Astrocyte (in vitro differentiated cells and primary cell): ENCODE results near the gene ZNRF4. TPM values are rescaled to one million over a fixed set of nuclear protein-coding genes. Genes with fewer than 3 reads are reported as not detected.
"Not testable (repeated sequence)": the region's sequence is repeated elsewhere in the genome, so short reads cannot be mapped to it uniquely, and the experiment has no call there.

Experiments
- DNase-seq: peaks from one replicate; pipeline ENCODE4 v3.0.0-alpha.2; 2010; ENCODE audit warnings: low read depth
- FAIRE-seq: peaks from 2 replicates; lab custom pipeline; 2011; peaks lifted over from hg19 to GRCh38; lab: Jason Lieb, UNC
- H2AFZ ChIP-seq: 2 replicates; pipeline ENCODE4 v1.6.0; 2012; ENCODE audit warnings: low read depth, low read length, inconsistent platforms
- H3K27ac ChIP-seq: 2 replicates; pipeline ENCODE4 v1.5.1; 2011; ENCODE audit warnings: low read depth, low read length, inconsistent platforms
- H3K27me3 ChIP-seq: 2 replicates; pipeline ENCODE4 v1.6.0; 2011; ENCODE audit warnings: low read length, inconsistent platforms; ENCODE audit not compliant: insufficient read depth
- H3K36me3 ChIP-seq: 2 replicates; pipeline ENCODE4 v1.5.1; 2011; ENCODE audit warnings: low read length, inconsistent platforms; ENCODE audit not compliant: insufficient read depth
- H3K4me1 ChIP-seq: 2 replicates; pipeline ENCODE4 v1.5.1; 2011; ENCODE audit warnings: low read length, inconsistent platforms; ENCODE audit not compliant: insufficient read depth
- H3K4me2 ChIP-seq: 2 replicates; pipeline ENCODE4 v1.6.0; 2012; ENCODE audit warnings: low read length, inconsistent platforms
- H3K4me3 ChIP-seq: 2 replicates; pipeline ENCODE4 v1.5.1; 2011; ENCODE audit warnings: low read depth, mild to moderate bottlenecking, low read length, inconsistent platforms; ENCODE audit not compliant: insufficient read depth
- H3K79me2 ChIP-seq: 2 replicates; pipeline ENCODE4 v1.6.0; 2012; ENCODE audit warnings: mild to moderate bottlenecking, low read length, inconsistent platforms; ENCODE audit not compliant: insufficient read depth
- H3K9ac ChIP-seq: 2 replicates; pipeline ENCODE4 v1.6.0; 2012; ENCODE audit warnings: mild to moderate bottlenecking, low read length, inconsistent platforms
- H3K9me3 ChIP-seq: 2 replicates; pipeline ENCODE4 v1.5.1; 2012; ENCODE audit warnings: low read depth, mild to moderate bottlenecking, low read length, inconsistent platforms; ENCODE audit not compliant: insufficient read depth
- H4K20me1 ChIP-seq: 2 replicates; pipeline ENCODE4 v1.6.0; 2012; ENCODE audit warnings: low read length, inconsistent platforms; ENCODE audit not compliant: insufficient read depth
- H3K27ac Mint-ChIP-seq: one replicate; pipeline ENCODE4 v1.8.0; 2021; ENCODE audit warnings: mild to moderate bottlenecking, mixed read lengths; ENCODE audit not compliant: unreplicated experiment
- H3K27me3 Mint-ChIP-seq: one replicate; pipeline ENCODE4 v1.8.0; 2021; ENCODE audit warnings: low read depth, mixed read lengths; ENCODE audit not compliant: unreplicated experiment
- H3K36me3 Mint-ChIP-seq: one replicate; pipeline ENCODE4 v1.8.0; 2021; ENCODE audit warnings: low read depth, mixed read lengths; ENCODE audit not compliant: unreplicated experiment
- H3K4me1 Mint-ChIP-seq: one replicate; pipeline ENCODE4 v1.8.0; 2021; ENCODE audit warnings: low read depth, mixed read lengths; ENCODE audit not compliant: unreplicated experiment
- H3K4me3 Mint-ChIP-seq: one replicate; pipeline ENCODE4 v1.8.0; 2021; ENCODE audit warnings: mild to moderate bottlenecking, moderate library complexity, mixed read lengths; ENCODE audit not compliant: unreplicated experiment
- H3K9me3 Mint-ChIP-seq: one replicate; pipeline ENCODE4 v1.8.0; 2021; ENCODE audit warnings: mild to moderate bottlenecking, mixed read lengths; ENCODE audit not compliant: unreplicated experiment
- EZH2 ChIP-seq: IDR thresholded peaks from 2 replicates; pipeline ENCODE4 v1.6.1; 2012; ENCODE audit warnings: mild to moderate bottlenecking, low read length, inconsistent platforms; ENCODE audit not compliant: insufficient read depth
- total RNA-seq: library from RNA; stranded (reverse); gene quantifications from 2 replicates; pipeline ENCODE4 v1.2.1, GENCODE V29; 2021
- TF ChIP-seq, protein P1 (sequence below): IDR thresholded peaks from 2 replicates; pipeline ENCODE4 v1.5.1; 2011; ENCODE audit warnings: low read depth, mild to moderate bottlenecking, inconsistent platforms, low read length, moderate library complexity; ENCODE audit not compliant: insufficient read depth

ZNRF4 gene
- total RNA-seq, 1 donor from 2014 or later: not detected

DNA sequence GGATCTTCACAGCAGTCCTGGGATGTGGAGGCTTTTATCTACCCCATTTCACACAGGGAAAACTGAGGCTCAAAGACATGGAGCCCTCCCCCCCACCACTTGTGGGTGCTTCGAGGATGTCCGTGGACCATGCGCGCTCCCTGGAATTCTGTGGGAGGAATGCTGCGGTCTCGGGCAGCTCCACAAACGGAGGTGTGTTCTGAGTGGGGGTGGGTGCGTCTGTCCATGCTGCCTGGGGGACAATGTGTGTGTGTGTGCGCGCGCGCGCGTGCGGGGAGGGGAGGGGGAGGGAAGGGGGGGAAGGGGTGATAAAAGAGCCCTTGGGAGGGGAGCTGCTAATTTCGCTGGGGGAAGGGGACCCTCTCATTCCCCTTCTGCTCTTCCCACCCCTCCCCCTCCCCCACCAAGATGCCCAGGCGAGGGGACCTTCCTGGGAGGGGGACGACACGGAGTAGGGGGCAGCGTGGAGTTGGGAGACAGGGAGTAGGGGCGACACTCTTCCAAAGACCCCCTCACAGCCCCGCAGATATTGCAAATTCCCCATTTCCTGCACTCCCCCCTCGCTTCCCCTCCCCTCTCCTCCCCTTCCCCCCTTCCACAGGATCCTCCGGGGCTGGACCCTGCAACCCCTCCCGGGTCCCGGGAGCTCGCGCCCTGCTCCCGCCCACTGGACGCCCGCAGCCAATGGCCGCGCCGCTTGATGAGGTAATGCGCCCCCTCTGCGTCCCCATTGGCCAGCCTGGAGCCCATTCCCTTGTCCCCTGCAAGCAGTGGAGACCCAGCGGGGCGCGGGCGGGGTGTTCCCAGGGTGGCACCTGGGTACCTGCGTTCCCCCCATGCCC, 18.9 kb upstream of the ZNRF4 start:
- Histone ChIP-seq H3K27me3 (no peaks in the 10 kb centered on the region), H3K4me2 (peak overlapping the region; percentile 92), H3K27ac (peak overlapping the region; percentile 85), H4K20me1 (no peaks in the 10 kb centered on the region), H3K36me3 (no peaks in the 10 kb centered on the region), H2AFZ (peak overlapping the region; percentile 84), H3K9ac (peak overlapping the region; percentile 79), H3K79me2 (no peaks in the 10 kb centered on the region), H3K9me3 (no peaks in the 10 kb centered on the region), H3K4me1 (peaks cover 26% of the 10 kb centered on the region), H3K4me3 (peak overlapping the region; percentile 29)
- TF ChIP-seq, protein P1, sequence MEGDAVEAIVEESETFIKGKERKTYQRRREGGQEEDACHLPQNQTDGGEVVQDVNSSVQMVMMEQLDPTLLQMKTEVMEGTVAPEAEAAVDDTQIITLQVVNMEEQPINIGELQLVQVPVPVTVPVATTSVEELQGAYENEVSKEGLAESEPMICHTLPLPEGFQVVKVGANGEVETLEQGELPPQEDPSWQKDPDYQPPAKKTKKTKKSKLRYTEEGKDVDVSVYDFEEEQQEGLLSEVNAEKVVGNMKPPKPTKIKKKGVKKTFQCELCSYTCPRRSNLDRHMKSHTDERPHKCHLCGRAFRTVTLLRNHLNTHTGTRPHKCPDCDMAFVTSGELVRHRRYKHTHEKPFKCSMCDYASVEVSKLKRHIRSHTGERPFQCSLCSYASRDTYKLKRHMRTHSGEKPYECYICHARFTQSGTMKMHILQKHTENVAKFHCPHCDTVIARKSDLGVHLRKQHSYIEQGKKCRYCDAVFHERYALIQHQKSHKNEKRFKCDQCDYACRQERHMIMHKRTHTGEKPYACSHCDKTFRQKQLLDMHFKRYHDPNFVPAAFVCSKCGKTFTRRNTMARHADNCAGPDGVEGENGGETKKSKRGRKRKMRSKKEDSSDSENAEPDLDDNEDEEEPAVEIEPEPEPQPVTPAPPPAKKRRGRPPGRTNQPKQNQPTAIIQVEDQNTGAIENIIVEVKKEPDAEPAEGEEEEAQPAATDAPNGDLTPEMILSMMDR: no peak
- no peak for TF ChIP-seq EZH2
- no peak for FAIRE-seq
- no peaks in the 10 kb centered on the region for H3K36me3 Mint-ChIP-seq
- H3K27me3 Mint-ChIP-seq: peaks cover 4% of the 10 kb centered on the region
- H3K27ac Mint-ChIP-seq: peak overlapping the region; percentile 99
- no peaks in the 10 kb centered on the region for H3K9me3 Mint-ChIP-seq
- peak overlapping the region; percentile 78 for H3K4me3 Mint-ChIP-seq
- peak; percentile 91 for DNase-seq
- H3K4me1 Mint-ChIP-seq: peaks cover 24% of the 10 kb centered on the region

DNA sequence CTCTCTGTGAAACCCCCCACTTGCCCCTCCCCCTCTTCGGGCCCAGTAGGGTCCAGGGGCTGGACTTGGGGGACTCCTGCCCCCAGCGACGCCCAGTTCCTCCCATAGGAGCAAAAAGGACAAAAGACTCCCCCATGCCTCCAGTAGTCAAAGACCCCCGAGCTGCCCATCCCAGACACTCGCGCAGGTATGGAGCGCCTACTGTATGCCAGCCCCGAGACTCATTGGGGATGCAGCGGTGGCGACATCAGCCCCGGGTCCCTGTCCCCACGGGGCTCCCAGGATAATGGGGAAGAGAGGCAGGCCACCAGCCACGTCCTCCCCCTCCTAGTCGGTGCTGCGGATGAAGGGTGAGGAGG, 18.3 kb upstream of the ZNRF4 start:
- peak overlapping the region; percentile 79 for H3K9ac ChIP-seq
- H2AFZ ChIP-seq: peak overlapping the region; percentile 84
- peaks cover 4% of the 10 kb centered on the region for H3K27me3 Mint-ChIP-seq
- peak overlapping the region; percentile 92 for H3K4me2 ChIP-seq
- no peaks in the 10 kb centered on the region for H3K36me3 ChIP-seq
- peak overlapping the region; percentile 29 for H3K4me3 ChIP-seq
- peak overlapping the region; percentile 58 for H3K27ac Mint-ChIP-seq
- no peaks in the 10 kb centered on the region for H3K9me3 ChIP-seq
- no peaks in the 10 kb centered on the region for H4K20me1 ChIP-seq
- H3K36me3 Mint-ChIP-seq: no peaks in the 10 kb centered on the region
- FAIRE-seq (no peak), DNase-seq (no peak)
- peaks cover 24% of the 10 kb centered on the region for H3K4me1 Mint-ChIP-seq
- peak overlapping the region; percentile 78 for H3K4me3 Mint-ChIP-seq
- H3K27ac ChIP-seq: peak overlapping the region; percentile 12
- H3K9me3 Mint-ChIP-seq: no peaks in the 10 kb centered on the region
- no peaks in the 10 kb centered on the region for H3K27me3 ChIP-seq
- H3K4me1 ChIP-seq: peaks cover 26% of the 10 kb centered on the region
- no peaks in the 10 kb centered on the region for H3K79me2 ChIP-seq
- TF ChIP-seq, protein P1: no peak
- TF ChIP-seq EZH2: no peak

DNA sequence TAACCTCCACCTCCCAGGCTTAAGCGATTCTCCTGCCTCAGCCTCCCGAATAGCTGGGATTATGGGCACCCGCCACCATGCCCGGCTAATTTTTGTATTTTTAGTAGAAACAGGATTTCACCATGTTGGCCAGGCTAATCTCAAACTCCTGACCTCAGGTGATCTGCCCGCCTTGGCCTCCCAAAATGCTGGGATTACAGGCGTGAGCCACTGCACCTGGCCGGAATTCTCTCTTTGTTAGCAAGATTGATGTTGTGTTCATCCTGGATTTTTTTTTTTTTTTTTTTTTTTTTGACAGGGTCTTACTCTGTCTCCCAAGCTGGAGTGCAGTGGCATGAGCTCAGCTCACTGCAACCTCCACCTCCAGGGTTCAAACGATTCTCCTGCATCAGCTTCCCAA, 16.5 kb upstream of the ZNRF4 start:
- H3K27me3 ChIP-seq, H3K9me3 Mint-ChIP-seq, H3K4me3 Mint-ChIP-seq, H2AFZ ChIP-seq, H3K9me3 ChIP-seq, H3K4me3 ChIP-seq, FAIRE-seq, H3K27ac ChIP-seq, H3K4me2 ChIP-seq, DNase-seq, H3K79me2 ChIP-seq, H3K9ac ChIP-seq, H3K27me3 Mint-ChIP-seq, H3K27ac Mint-ChIP-seq, H3K36me3 ChIP-seq, H3K36me3 Mint-ChIP-seq, H4K20me1 ChIP-seq: not testable (repeated sequence)
- peaks cover 26% of the 10 kb centered on the region for H3K4me1 ChIP-seq
- peaks cover 23% of the 10 kb centered on the region for H3K4me1 Mint-ChIP-seq
